DND-41 (cell line): ENCODE results near the gene KANK3.

ENCODE experiments used
- ATAC-seq: fragments of 200-7000 bp; cut with Tn5 transposase; 3 replicates; pipeline ENCODE4 v1.9.1; 2021; ENCODE audit warnings: low read depth; ENCODE audit not compliant: insufficient read depth
- DNase-seq: peaks from one replicate; pipeline ENCODE4 v3.0.0-alpha.2; 2020
- H2AFZ ChIP-seq: 2 replicates; pipeline ENCODE4 v1.6.0; 2012; ENCODE audit warnings: low read depth, low read length
- H3K27ac ChIP-seq: 2 replicates; pipeline ENCODE4 v1.5.1; 2012; ENCODE audit warnings: low read length, inconsistent platforms
- H3K27me3 ChIP-seq: fragments of 200-600 bp; sonication (generic); 2 replicates; pipeline ENCODE4 v1.6.0; 2012; ENCODE audit warnings: low read length, mild to moderate bottlenecking, inconsistent platforms; ENCODE audit not compliant: insufficient read depth, poor library complexity
- H3K36me3 ChIP-seq: 2 replicates; pipeline ENCODE4 v1.5.1; 2012; ENCODE audit warnings: low read length, inconsistent platforms; ENCODE audit not compliant: insufficient read depth
- H3K4me1 ChIP-seq: 2 replicates; pipeline ENCODE4 v1.5.1; 2012; ENCODE audit warnings: mild to moderate bottlenecking, low read length; ENCODE audit not compliant: insufficient read depth
- H3K4me2 ChIP-seq: 2 replicates; pipeline ENCODE4 v1.6.0; 2012; ENCODE audit warnings: mild to moderate bottlenecking, moderate library complexity, low read length, inconsistent platforms; ENCODE audit not compliant: insufficient read depth
- H3K4me3 ChIP-seq, 2 experiments: fragments of 200-600 bp in 1 of 2; shearing (Covaris generic) in 1 of 2; 2 replicates each; pipeline ENCODE4 v1.5.1; 2012 to 2016; ENCODE audit warnings: inconsistent platforms in 2 of 2, low read length in 2 of 2, mild to moderate bottlenecking in 2 of 2, low read depth in 1 of 2, moderate library complexity in 1 of 2
- H3K79me2 ChIP-seq: 2 replicates; pipeline ENCODE4 v1.6.0; 2012; ENCODE audit warnings: low read length, inconsistent platforms; ENCODE audit not compliant: insufficient read depth
- H3K9ac ChIP-seq: 2 replicates; pipeline ENCODE4 v1.6.0; 2012; ENCODE audit warnings: low read depth, mild to moderate bottlenecking, inconsistent platforms, low read length, moderate library complexity
- H3K9me3 ChIP-seq: 2 replicates; pipeline ENCODE4 v1.5.1; 2012; ENCODE audit warnings: low read length, moderate library complexity, mild to moderate bottlenecking, inconsistent platforms; ENCODE audit not compliant: insufficient read depth, severe bottlenecking
- H4K20me1 ChIP-seq: 2 replicates; pipeline ENCODE4 v1.6.0; 2012; ENCODE audit warnings: low read length; ENCODE audit not compliant: insufficient read depth
- EZH2 ChIP-seq: IDR thresholded peaks from 3 replicates; pipeline ENCODE4 v1.6.1; 2012; ENCODE audit warnings: borderline replicate concordance, low read depth, mild to moderate bottlenecking, moderate library complexity, low read length, inconsistent platforms; ENCODE audit not compliant: severe bottlenecking
- TF ChIP-seq, protein P1 (sequence below): IDR thresholded peaks from 2 replicates; pipeline ENCODE4 v1.5.1; 2012; ENCODE audit warnings: borderline replicate concordance, low read length, moderate library complexity, mild to moderate bottlenecking; ENCODE audit not compliant: poor library complexity, severe bottlenecking; ENCODE audit errors: extremely low read depth

KANK3 gene

DNA sequence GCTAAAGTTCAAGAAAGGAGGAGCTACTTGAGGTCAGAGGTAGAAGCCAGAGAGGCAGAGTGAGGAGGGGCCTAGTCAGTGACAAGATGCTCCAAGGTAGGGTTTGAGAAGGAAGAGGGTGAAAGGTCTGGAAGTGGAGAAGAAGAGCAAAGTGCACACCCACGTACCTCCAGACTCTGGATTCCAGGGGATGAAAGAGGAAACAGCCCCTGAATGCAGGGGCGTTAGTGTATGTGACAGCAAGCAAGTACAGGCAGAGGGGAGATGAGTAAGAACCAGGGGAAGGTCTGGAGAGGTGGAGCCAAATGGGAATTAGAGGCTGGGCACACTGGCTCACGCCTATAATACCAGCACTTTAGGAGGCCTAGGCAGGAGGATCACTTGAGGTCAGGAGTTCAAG lies 13.1 kb downstream of the KANK3 start:
- Histone ChIP-seq H3K9me3 (no peaks in the 10 kb centered on the region), H3K79me2 (no peaks in the 10 kb centered on the region), H2AFZ (no peak overlapping the region), H4K20me1 (no peaks in the 10 kb centered on the region), H3K4me1 (no peaks in the 10 kb centered on the region), H3K9ac (no peak overlapping the region), H3K4me2 (no peak overlapping the region), H3K27ac (no peak overlapping the region), H3K27me3 (no peaks in the 10 kb centered on the region), H3K4me3 (no peak overlapping the region), H3K36me3 (no peaks in the 10 kb centered on the region)
- no peak for TF ChIP-seq EZH2
- TF ChIP-seq, protein P1, sequence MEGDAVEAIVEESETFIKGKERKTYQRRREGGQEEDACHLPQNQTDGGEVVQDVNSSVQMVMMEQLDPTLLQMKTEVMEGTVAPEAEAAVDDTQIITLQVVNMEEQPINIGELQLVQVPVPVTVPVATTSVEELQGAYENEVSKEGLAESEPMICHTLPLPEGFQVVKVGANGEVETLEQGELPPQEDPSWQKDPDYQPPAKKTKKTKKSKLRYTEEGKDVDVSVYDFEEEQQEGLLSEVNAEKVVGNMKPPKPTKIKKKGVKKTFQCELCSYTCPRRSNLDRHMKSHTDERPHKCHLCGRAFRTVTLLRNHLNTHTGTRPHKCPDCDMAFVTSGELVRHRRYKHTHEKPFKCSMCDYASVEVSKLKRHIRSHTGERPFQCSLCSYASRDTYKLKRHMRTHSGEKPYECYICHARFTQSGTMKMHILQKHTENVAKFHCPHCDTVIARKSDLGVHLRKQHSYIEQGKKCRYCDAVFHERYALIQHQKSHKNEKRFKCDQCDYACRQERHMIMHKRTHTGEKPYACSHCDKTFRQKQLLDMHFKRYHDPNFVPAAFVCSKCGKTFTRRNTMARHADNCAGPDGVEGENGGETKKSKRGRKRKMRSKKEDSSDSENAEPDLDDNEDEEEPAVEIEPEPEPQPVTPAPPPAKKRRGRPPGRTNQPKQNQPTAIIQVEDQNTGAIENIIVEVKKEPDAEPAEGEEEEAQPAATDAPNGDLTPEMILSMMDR = no peak
- DNase-seq (no peak), ATAC-seq (no peak)

DNA sequence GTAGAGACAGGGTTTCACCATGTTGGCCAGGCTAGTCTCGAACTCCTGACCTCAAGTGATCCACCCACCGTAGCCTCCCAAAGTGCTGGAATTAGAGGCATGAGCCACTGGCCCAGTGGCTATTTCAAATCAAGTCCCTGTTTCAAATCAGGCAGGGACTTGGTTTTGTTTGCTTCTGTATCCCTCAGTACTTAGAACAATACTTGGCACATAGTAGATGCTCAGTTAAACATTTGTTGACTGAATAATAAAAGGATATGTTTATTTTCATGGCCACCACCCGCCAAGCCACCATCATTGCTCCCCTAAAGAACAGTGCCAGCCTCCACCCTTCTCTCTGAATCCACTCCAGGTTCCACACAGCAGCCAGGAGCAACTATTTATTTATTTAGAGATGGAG lies 17.6 kb downstream of the KANK3 start:
- no peak for ATAC-seq
- Histone ChIP-seq H3K27ac (no peak overlapping the region), H3K9me3 (no peaks in the 10 kb centered on the region)

DNA sequence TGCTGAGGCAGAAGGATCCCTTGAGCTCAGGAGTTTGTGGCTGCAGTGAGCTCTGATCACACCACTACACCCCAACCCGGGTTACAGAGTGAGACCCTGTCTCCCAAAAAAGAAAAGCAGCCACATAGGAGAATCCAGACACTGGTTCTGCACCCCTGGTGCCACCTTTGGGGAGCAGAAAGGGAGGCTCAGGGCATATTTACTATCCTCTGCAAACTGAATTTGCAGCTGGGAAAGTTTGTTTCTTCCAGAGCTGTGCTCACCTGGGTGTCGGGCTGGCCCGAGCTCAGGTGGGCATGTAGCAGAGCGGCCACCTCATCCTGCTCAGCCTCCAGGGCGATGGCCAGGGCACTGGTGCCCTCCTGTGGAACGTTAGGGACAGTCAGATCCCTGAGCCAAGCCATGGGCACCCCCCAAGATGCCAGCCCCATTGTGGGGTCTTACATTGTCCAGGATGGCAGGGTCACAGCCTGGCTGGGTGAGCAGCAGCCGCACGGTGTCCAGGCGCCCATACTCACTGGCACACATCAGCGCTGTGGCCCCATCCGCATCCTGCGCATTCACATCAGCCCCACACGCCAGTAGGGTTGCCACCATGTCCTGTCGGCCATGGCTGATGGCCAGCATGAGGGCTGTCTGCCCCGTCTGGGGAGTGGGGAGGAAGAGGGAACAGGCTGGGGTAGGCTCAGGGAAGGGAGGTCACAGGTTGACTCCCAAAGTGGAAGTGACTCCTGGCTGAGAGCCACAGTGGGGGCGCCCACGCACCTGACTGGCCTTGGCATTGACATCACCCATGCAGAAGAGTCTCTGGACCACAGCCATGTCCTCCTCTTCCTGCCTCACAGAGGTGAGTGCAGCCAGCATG lies 18.6 kb downstream of the KANK3 start:
- ATAC-seq (0 out of 3 replicates have a peak, but pooled peaks have one; percentile 3), DNase-seq (peak; percentile 29)
- Histone ChIP-seq H3K9me3 (no peaks in the 10 kb centered on the region), H3K79me2 (peaks cover 41% of the 10 kb centered on the region), H3K9ac (no peak overlapping the region), H2AFZ (no peak overlapping the region), H3K4me3 (no peak overlapping the region), H3K4me2 (no peak overlapping the region), H3K36me3 (peaks cover 26% of the 10 kb centered on the region), H3K27me3 (no peaks in the 10 kb centered on the region), H3K27ac (no peak overlapping the region), H3K4me1 (peaks cover 31% of the 10 kb centered on the region), H4K20me1 (peaks cover 23% of the 10 kb centered on the region)
- TF ChIP-seq, protein P1 = peak; percentile 40
- TF ChIP-seq EZH2 = no peak

More for the DNA sequence above, 17.6 kb downstream of the KANK3 start:
- H3K4me2 ChIP-seq = no peak overlapping the region
- peaks cover 26% of the 10 kb centered on the region for H3K36me3 ChIP-seq
- H3K9ac ChIP-seq = no peak overlapping the region
- H4K20me1 ChIP-seq = peaks cover 23% of the 10 kb centered on the region
- H2AFZ ChIP-seq = no peak overlapping the region
- H3K4me1 ChIP-seq = peaks cover 20% of the 10 kb centered on the region
- TF ChIP-seq, protein P1 = no peak
- no peak for TF ChIP-seq EZH2
- no peak overlapping the region for H3K4me3 ChIP-seq
- no peaks in the 10 kb centered on the region for H3K27me3 ChIP-seq
- H3K79me2 ChIP-seq = peaks cover 31% of the 10 kb centered on the region
- DNase-seq = no peak
